GM12865 (cell line): ENCODE results near the gene SPATA1.
A peak's percentile ranks its signal among the peaks of the same experiment; 100 is the strongest.

Experiments used
- DNase-seq: peaks from one replicate; pipeline ENCODE4 v3.0.0; 2010; ENCODE audit warnings: low read depth
- H3K4me3 ChIP-seq: 2 replicates; pipeline ENCODE4 v1.5.1; 2011; ENCODE audit warnings: mild to moderate bottlenecking, low read depth, low read length, control low read depth
- TF ChIP-seq, protein P1 (sequence below): IDR thresholded peaks from 2 replicates; pipeline ENCODE4 v1.5.1; 2011; ENCODE audit warnings: low read length, control low read depth, low read depth, inconsistent platforms; ENCODE audit not compliant: insufficient read depth; ENCODE audit errors: missing control alignments

Gene SPATA1

DNA sequence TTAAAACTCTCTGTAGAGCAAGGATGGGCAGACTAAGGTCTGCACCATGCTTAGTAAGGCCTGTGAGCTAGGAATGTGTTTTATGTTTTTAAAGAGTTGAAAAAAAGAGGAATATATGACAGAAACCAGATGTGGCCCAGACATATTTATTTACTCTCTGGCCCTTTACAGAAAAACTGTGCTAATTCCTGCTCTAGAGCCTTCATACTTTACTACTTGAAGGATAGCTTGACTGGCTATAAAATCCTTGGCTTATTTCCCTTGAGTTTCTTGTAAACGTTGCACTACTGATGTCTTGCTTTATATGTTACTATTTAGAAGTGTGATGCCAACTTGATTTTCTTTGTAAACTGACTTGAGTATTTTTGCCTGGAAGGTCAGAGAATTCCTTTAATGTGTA is 34.6 kb downstream of the SPATA1 start:
- TF ChIP-seq, protein P1, sequence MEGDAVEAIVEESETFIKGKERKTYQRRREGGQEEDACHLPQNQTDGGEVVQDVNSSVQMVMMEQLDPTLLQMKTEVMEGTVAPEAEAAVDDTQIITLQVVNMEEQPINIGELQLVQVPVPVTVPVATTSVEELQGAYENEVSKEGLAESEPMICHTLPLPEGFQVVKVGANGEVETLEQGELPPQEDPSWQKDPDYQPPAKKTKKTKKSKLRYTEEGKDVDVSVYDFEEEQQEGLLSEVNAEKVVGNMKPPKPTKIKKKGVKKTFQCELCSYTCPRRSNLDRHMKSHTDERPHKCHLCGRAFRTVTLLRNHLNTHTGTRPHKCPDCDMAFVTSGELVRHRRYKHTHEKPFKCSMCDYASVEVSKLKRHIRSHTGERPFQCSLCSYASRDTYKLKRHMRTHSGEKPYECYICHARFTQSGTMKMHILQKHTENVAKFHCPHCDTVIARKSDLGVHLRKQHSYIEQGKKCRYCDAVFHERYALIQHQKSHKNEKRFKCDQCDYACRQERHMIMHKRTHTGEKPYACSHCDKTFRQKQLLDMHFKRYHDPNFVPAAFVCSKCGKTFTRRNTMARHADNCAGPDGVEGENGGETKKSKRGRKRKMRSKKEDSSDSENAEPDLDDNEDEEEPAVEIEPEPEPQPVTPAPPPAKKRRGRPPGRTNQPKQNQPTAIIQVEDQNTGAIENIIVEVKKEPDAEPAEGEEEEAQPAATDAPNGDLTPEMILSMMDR, result no peak
- no peak for DNase-seq
- no peak overlapping the region for H3K4me3 ChIP-seq

DNA sequence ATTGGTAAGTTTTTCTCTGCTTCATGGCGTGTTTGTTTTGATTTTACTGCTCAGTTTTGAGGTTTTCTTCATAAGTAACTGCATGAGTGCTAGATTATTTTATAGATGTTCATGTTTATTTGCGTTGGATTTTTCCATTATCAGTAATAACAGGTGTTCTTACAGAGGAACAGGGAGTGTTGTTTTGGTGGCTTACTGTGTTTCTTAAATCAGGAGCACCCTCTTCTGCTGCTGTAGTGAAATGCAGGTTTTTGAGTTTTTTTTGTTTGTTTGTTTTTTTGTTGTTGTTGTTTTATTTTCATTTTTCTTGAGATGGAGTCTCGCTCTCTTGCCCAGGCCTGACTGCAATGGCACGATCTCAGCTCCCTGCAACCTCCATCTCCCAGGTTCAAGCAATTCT is 35.5 kb downstream of the SPATA1 start:
- DNase-seq, result peak; percentile 14
- TF ChIP-seq, protein P1, result peak; percentile 36
- no peak overlapping the region for H3K4me3 ChIP-seq

DNA sequence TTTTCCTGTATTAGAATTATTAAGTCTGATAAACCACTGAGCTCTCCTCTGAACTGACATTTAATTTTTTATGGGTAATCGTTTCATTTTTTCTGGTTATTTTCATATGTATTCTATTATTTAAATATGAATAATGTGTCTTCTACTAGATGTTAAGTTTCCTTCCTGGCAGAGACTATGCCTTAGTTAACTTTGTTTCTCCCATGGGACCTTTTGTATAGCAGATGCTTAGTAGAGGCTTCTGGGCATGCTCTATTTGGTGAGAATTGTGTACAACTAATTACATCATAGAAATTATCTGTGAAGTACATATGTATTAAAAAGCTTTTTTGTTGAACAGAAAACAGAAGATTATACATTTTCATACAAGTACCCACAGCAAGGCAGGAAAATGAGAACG is 44.6 kb downstream of the SPATA1 start:
- DNase-seq, result no peak
- TF ChIP-seq, protein P1, result no peak

DNA sequence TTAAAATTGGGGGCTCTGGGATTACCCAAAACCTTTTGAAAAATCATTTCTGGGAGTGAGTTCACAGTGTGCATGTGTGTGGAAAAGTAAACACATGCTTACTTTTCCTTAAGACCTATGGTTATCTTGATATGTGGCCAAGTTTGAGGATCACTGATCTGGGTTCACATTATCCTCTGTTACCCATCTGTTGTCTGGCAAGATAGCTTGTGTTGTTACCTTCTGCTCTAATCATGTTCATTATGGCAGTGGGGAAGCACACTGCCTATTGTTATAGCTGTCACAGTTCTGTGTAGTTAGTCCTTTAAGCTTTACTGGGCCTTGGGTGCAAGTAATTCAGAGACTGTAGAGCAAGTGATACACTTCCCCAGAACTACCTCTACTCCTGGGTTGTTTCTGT is 63.0 kb downstream of the SPATA1 start:
- TF ChIP-seq, protein P1, result no peak
- H3K4me3 ChIP-seq, result no peak overlapping the region
- DNase-seq, result no peak

More for the DNA sequence above, 44.6 kb downstream of the SPATA1 start:
- no peak overlapping the region for H3K4me3 ChIP-seq

DNA sequence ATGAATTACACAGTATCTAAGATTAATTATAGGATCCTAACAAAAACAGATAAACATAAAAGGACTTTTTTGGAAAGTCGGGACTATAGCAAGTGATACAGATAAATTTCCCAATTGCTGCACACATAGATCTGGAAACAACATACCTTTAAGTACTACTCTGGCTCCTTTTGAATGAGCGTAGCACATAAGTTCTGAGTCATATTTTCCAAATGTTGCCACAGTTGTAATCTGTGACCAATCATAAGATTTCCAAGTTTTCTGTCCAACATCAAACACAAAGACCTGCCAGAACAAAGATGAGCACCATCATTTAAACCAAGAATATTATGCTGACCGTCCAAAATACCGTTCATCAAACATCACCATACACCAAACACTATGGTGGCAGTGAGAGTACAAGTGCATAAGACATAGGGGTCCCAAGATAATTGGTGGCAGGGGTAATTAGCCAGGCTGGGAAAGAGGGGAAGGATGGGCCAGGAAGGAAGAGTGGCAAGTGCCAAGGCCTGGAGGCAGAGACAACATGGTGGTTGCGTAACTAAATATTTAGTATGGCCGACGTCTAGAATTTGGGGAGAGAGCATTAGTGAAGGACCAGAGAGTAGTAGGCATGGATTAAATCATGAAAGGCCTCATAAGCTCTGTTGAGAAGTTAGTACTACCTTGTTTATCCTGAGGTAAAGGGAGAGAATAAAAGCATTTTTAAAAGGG is 64.4 kb downstream of the SPATA1 start:
- H3K4me3 ChIP-seq, result no peak overlapping the region
- no peak for DNase-seq
- TF ChIP-seq, protein P1, result no peak

DNA sequence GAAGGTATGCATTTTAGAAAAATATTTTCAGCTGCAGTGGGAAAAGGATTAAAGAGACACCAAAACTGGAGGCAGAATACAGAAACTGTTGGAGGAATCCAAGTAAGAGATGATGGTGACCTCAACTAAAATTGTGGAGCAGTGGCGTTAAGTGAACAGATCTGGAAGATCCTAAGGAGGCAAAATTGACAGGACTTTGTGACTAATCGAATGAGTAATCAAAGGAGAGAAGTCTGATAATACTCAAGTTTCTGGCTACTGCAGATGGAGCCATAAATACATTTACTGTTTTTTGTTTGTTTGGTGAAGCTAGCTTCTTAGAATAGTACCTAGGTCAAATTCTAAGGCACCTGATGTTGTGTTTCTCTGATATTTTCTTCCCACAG is 65.0 kb downstream of the SPATA1 start:
- H3K4me3 ChIP-seq, result no peak overlapping the region
- DNase-seq, result no peak
- TF ChIP-seq, protein P1, result no peak

DNA sequence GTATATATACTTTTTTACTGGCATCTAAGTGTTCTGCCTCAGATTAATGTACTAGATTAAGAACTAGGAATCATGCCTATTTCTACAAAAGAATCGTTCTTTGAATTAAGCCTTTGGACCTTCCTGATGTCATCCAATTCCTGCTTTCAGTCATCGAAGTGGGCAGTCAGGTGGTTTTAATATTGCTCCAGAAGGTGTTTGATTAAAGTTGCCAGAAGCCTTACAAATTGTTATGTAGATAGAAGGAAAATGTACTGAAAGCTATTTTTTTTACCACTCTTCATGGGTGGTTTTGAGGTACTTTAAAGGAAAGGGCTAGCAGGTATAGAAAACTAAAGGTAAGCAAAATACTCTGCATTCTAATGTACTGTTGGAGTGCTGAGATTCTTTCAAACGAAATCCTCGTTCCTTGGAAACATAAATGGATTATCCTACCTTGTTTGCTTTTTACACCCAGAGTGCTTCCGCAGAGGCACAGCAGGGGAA is 67.3 kb downstream of the SPATA1 start:
- peak; percentile 41 for DNase-seq
- TF ChIP-seq, protein P1, result no peak
- peak overlapping the region; percentile 87 for H3K4me3 ChIP-seq
